H1 (cell line): ENCODE measurements around the gene RCSD1. TPM values are rescaled to one million over a fixed set of nuclear protein-coding genes. Genes with fewer than 3 reads are reported as not detected.

ENCODE experiments used
- CTCF ChIA-PET: fragments of 300-600 bp; sonication (Branson Sonifier 250); formaldehyde crosslinking; loops from one replicate; lab custom pipeline; 2021; ENCODE audit not compliant: partially characterized antibody; lab: Charles Lee
- POLR2A ChIA-PET: fragments of 300-600 bp; sonication (Branson Sonifier 250); formaldehyde crosslinking; loops from one replicate; lab custom pipeline; 2021; ENCODE audit warnings: inconsistent platforms; ENCODE audit not compliant: partially characterized antibody; lab: Charles Lee
- DNase-seq, 2 experiments: peaks; one replicate each; pipeline versions ENCODE4 v3.0.0 to v3.0.0-alpha.2; 2010 to 2022; ENCODE audit warnings: low spot score in 2 of 2, low read depth in 1 of 2, mixed read lengths in 1 of 2
- FAIRE-seq: peaks from 2 replicates; lab custom pipeline; 2011; peaks lifted over from hg19 to GRCh38; lab: Jason Lieb, UNC
- H2AFZ ChIP-seq: 2 replicates; pipeline ENCODE4 v1.8.1; 2012; ENCODE audit warnings: low read length, inconsistent platforms
- H2AK5ac ChIP-seq: 2 replicates; pipeline ENCODE4 v1.6.1; 2013; ENCODE audit warnings: low read depth, low read length
- H2BK120ac ChIP-seq: replicated peaks from 2 replicates; pipeline ENCODE3; 2013; ENCODE audit warnings: low read depth, low read length, inconsistent platforms
- H2BK12ac ChIP-seq: 2 replicates; pipeline ENCODE4 v1.6.1; 2013; ENCODE audit warnings: low read depth, low read length
- H2BK15ac ChIP-seq: 2 replicates; pipeline ENCODE4 v1.6.1; 2013; ENCODE audit warnings: low read length
- H2BK20ac ChIP-seq: 2 replicates; pipeline ENCODE4 v1.6.1; 2013; ENCODE audit warnings: low read length
- H2BK5ac ChIP-seq: 2 replicates; pipeline ENCODE4 v1.6.1; 2013; ENCODE audit warnings: low read depth, low read length
- H3K14ac ChIP-seq: 2 replicates; pipeline ENCODE4 v1.6.1; 2013; ENCODE audit warnings: inconsistent platforms; ENCODE audit not compliant: insufficient read length
- H3K18ac ChIP-seq: 2 replicates; pipeline ENCODE4 v1.6.1; 2013; ENCODE audit warnings: low read length; ENCODE audit errors: extremely low read depth
- H3K23ac ChIP-seq: 2 replicates; pipeline ENCODE4 v1.6.1; 2013; ENCODE audit warnings: inconsistent platforms; ENCODE audit not compliant: insufficient read length
- H3K23me2 ChIP-seq: 2 replicates; pipeline ENCODE4 v1.6.1; 2013; ENCODE audit warnings: low read depth, low read length
- H3K27ac ChIP-seq: 2 replicates; pipeline ENCODE4 v1.6.1; 2011; ENCODE audit warnings: low read depth, low read length, inconsistent platforms
- H3K27me3 ChIP-seq, 4 experiments: replicated peaks in 1 of 4; 1 replicate in 1 of 4; 2 replicates in 3 of 4; pipeline versions ENCODE4 v1.6.1 to v1.8.1; 2011 to 2013; ENCODE audit warnings: low read length in 3 of 4, mild to moderate bottlenecking in 3 of 4, inconsistent platforms in 2 of 4, mixed read lengths in 2 of 4, moderate library complexity in 1 of 4; ENCODE audit not compliant: control insufficient read depth in 3 of 4, insufficient read depth in 3 of 4; ENCODE audit errors: extremely low read depth in 1 of 4
- H3K36me3 ChIP-seq, 4 experiments: 2 replicates each; pipeline versions ENCODE4 v1.6.1 to v1.8.1; 2011 to 2013; ENCODE audit warnings: mild to moderate bottlenecking in 4 of 4, low read length in 3 of 4, moderate library complexity in 2 of 4, control low read depth in 1 of 4, inconsistent platforms in 1 of 4; ENCODE audit not compliant: insufficient read depth in 4 of 4, control insufficient read depth in 2 of 4
- H3K4ac ChIP-seq: replicated peaks from 2 replicates; pipeline ENCODE3; 2013; ENCODE audit warnings: low read length, low read depth, mixed read lengths, inconsistent platforms; ENCODE audit not compliant: insufficient read length
- H3K4me1 ChIP-seq, 4 experiments: replicated peaks in 1 of 4; 1 replicate in 1 of 4; 2 replicates in 3 of 4; pipeline versions ENCODE4 v1.6.1 to v1.8.1; 2011 to 2013; ENCODE audit warnings: low read length in 3 of 4, inconsistent platforms in 2 of 4, mixed read lengths in 1 of 4; ENCODE audit not compliant: insufficient read depth in 4 of 4, control insufficient read depth in 3 of 4
- H3K4me2 ChIP-seq, 2 experiments: 2 replicates each; pipeline versions ENCODE4 v1.6.1 to v1.8.1; 2011 to 2013; ENCODE audit warnings: low read depth in 2 of 2, low read length in 2 of 2, control low read depth in 1 of 2, inconsistent platforms in 1 of 2, mild to moderate bottlenecking in 1 of 2; ENCODE audit not compliant: insufficient read depth in 1 of 2
- H3K4me3 ChIP-seq, 4 experiments: fragments of 200-600, 300-600 bp in 1 of 4; sonication (generic), shearing (Covaris generic), sonication (Bioruptor Twin) in 1 of 4; 2 replicates each; pipeline versions ENCODE4 v1.5.1 to v1.8.1; 2011 to 2016; ENCODE audit warnings: low read length in 4 of 4, low read depth in 3 of 4, control low read depth in 2 of 4, inconsistent platforms in 2 of 4, mild to moderate bottlenecking in 2 of 4, mixed read lengths in 1 of 4, moderate library complexity in 1 of 4; ENCODE audit not compliant: insufficient read depth in 2 of 4; ENCODE audit errors: extremely low read depth in 1 of 4
- H3K56ac ChIP-seq: replicated peaks from 2 replicates; pipeline ENCODE3; 2013; ENCODE audit warnings: low read depth, mild to moderate bottlenecking, mixed read lengths, low read length, inconsistent platforms; ENCODE audit not compliant: insufficient read length
- H3K79me1 ChIP-seq: 2 replicates; pipeline ENCODE4 v1.6.1; 2013; ENCODE audit warnings: low read depth, low read length, control low read depth
- H3K79me2 ChIP-seq, 2 experiments: 2 replicates each; pipeline versions ENCODE4 v1.6.1 to v1.8.1; 2012 to 2013; ENCODE audit warnings: low read length in 2 of 2, mild to moderate bottlenecking in 2 of 2, inconsistent platforms in 1 of 2; ENCODE audit not compliant: insufficient read depth in 2 of 2, control insufficient read depth in 1 of 2
- H3K9ac ChIP-seq, 4 experiments: replicated peaks in 1 of 4; 1 replicate in 1 of 4; 2 replicates in 3 of 4; pipeline versions ENCODE4 v1.6.1 to v1.8.1; 2011 to 2013; ENCODE audit warnings: low read depth in 3 of 4, low read length in 3 of 4, control low read depth in 2 of 4, mild to moderate bottlenecking in 2 of 4, moderate library complexity in 2 of 4, inconsistent platforms in 1 of 4; ENCODE audit errors: extremely low read depth in 1 of 4
- H3K9me3 ChIP-seq, 2 experiments: 2 replicates each; pipeline versions ENCODE4 v1.6.1 to v1.8.1; 2012 to 2013; ENCODE audit warnings: mild to moderate bottlenecking in 2 of 2, moderate library complexity in 2 of 2, control low read depth in 1 of 2, inconsistent platforms in 1 of 2, low read depth in 1 of 2, low read length in 1 of 2, mixed read lengths in 1 of 2; ENCODE audit not compliant: insufficient read depth in 2 of 2
- H4K20me1 ChIP-seq, 2 experiments: replicated peaks in 1 of 2; 2 replicates each; pipeline versions ENCODE3 to v1.8.1; 2011 to 2013; ENCODE audit warnings: inconsistent platforms in 2 of 2, low read length in 2 of 2, mild to moderate bottlenecking in 1 of 2; ENCODE audit not compliant: insufficient read depth in 2 of 2, control insufficient read depth in 1 of 2
- H4K5ac ChIP-seq: 2 replicates; pipeline ENCODE4 v1.6.1; 2013; ENCODE audit warnings: low read length, low read depth, mixed read lengths, inconsistent platforms; ENCODE audit not compliant: insufficient read length
- H4K8ac ChIP-seq: 2 replicates; pipeline ENCODE4 v1.8.0; 2013; ENCODE audit warnings: mild to moderate bottlenecking, moderate library complexity, low read length, inconsistent platforms; ENCODE audit not compliant: insufficient read depth; ENCODE audit errors: extremely low read depth
- H4K91ac ChIP-seq: replicated peaks from 2 replicates; pipeline ENCODE3; 2013; ENCODE audit warnings: low read length, mixed read lengths, inconsistent platforms; ENCODE audit not compliant: insufficient read length
- CBX5 ChIP-seq: fragments of 300-800, 300-1000 bp; sonication (generic); IDR thresholded peaks from 2 replicates; pipeline ENCODE4 v1.7.1; 2016; ENCODE audit warnings: antibody characterized with exemption, low read length, low read depth
- FOSL1 ChIP-seq: IDR thresholded peaks from 2 replicates; pipeline ENCODE4 v1.6.1; 2011; ENCODE audit warnings: mild to moderate bottlenecking, low read depth, low read length, moderate library complexity; ENCODE audit not compliant: insufficient read depth
- KDM4A ChIP-seq: IDR thresholded peaks from one replicate; pipeline ENCODE4 v1.7.1; 2012; ENCODE audit warnings: low read depth, mild to moderate bottlenecking, moderate library complexity, low read length, inconsistent platforms; ENCODE audit not compliant: severe bottlenecking
- PHF8 ChIP-seq: fragments of 200-600 bp; sonication (generic); conservative IDR thresholded peaks from 2 replicates; pipeline ENCODE4 v1.7.1; 2012; ENCODE audit warnings: low read depth, mild to moderate bottlenecking, inconsistent platforms, low read length, moderate library complexity
- POLR2A ChIP-seq, 2 experiments: IDR thresholded peaks; 1 replicate in 1 of 2; 2 replicates in 1 of 2; pipeline ENCODE4 v1.6.1; 2011; ENCODE audit warnings: low read depth in 2 of 2, low read length in 2 of 2, mild to moderate bottlenecking in 2 of 2; ENCODE audit errors: control extremely low read depth in 1 of 2
- RFX5 ChIP-seq: IDR thresholded peaks from 2 replicates; pipeline ENCODE4 v1.6.1; 2011; ENCODE audit warnings: low read depth, low read length, improper control_type of control experiment, borderline replicate concordance
- WGBS, 2 experiments: shearing (Covaris generic) in 1 of 2; methylation state at CpG; one replicate each; pipeline versions ENCODE4 v1.1.6 to v1.1.7; 2013 to 2015; ENCODE audit warnings: low lambda C conversion rate in 2 of 2, mixed read lengths in 2 of 2, inconsistent platforms in 1 of 2, low coverage in 1 of 2, missing lambda C conversion rate in 1 of 2; ENCODE audit not compliant: insufficient replicate concordance in 2 of 2, insufficient coverage in 1 of 2, insufficient read length in 1 of 2; ENCODE audit errors: extremely low coverage in 1 of 2, missing lambda C conversion rate in 1 of 2; 5-methylcytosine and 5-hydroxymethylcytosine counted together
- polyA plus RNA-seq, 7 experiments: library from polyadenylated mRNA; depleted of rRNA in 3 of 7; stranded (reverse) in 5 of 7; unstranded in 2 of 7; fragments of >200 nt in 5 of 7; fragments of 200-250 nt in 2 of 7; gene quantifications; 1 replicate in 5 of 7; 2 replicates in 1 of 7; 4 replicates in 1 of 7; pipeline versions ENCODE4 v1.2.1 to v1.2.3, GENCODE V29; 2011 to 2013; ENCODE audit warnings: missing spikeins in 2 of 7, mixed read lengths in 2 of 7
- total RNA-seq: library from RNA; stranded (reverse); fragmentation: NEBNext Ultra II Directional; extraction: Animal tissue kit (Norgen Biotek cat#: 25700); gene quantifications from 2 replicates; pipeline ENCODE4 v1.2.1, GENCODE V29; 2021
- TF ChIP-seq, protein P1 (sequence below): IDR thresholded peaks from 2 replicates; pipeline ENCODE4 v1.6.1; 2012; ENCODE audit warnings: low read length, inconsistent platforms

The RCSD1 gene
- total and polyA plus RNA-seq, 2 of the 8 experiments (the other 6 are each of a cell fraction or from before 2014, with no cell fraction given), result 0.47 to 0.69 TPM

DNA sequence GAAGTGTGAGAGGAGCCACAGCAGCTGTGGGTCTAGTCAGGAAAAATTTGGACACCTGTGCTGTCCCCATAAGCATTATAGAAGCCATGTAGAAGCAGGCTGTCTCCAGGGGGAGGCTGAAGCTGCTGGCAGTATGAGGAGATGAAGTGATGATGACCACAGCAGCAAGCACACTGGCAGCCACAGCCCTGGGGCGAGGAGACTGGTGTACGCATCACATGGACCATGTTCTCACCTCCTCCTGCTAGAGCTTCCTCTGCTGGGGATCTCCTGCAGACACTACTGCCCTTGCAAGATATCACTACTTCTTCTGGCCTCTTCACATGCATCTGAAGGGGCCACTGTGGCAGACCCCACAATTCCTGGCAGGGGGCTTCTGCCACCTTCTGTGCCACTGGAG, 42.7 kb upstream of the RCSD1 start:
- H4K8ac ChIP-seq, result no peak overlapping the region
- H2BK12ac ChIP-seq, result no peak overlapping the region
- POLR2A ChIA-PET, result interaction anchor here (0.9 kb wide), 1 partner anchor 11 kb away, joined by 5 read pairs; no protein-coding TSS in a partner anchor
- DNase-seq, result no peak
- H4K20me1 ChIP-seq, result no peaks in the 10 kb centered on the region
- H3K27ac ChIP-seq, result no peak overlapping the region
- H3K79me2 ChIP-seq, result no peaks in the 10 kb centered on the region
- 84% methylated on average over 2 of the region's 2 CpGs; no CpG with 5 or more reads in 1 of the 2 experiments for WGBS, 2 experiments
- no peaks in the 10 kb centered on the region for H3K9me3 ChIP-seq
- H3K4ac ChIP-seq, result no peak overlapping the region
- no peak overlapping the region for H4K5ac ChIP-seq
- no peaks in the 10 kb centered on the region for H3K27me3 ChIP-seq
- H2BK120ac ChIP-seq, result no peak overlapping the region
- no peak overlapping the region for H3K56ac ChIP-seq
- no peak overlapping the region for H3K14ac ChIP-seq
- no peaks in the 10 kb centered on the region for H3K79me1 ChIP-seq
- no peak overlapping the region for H2BK5ac ChIP-seq
- H3K23ac ChIP-seq, result no peak overlapping the region
- no peak for FAIRE-seq
- CTCF ChIA-PET, result interaction anchor here (0.9 to 1.1 kb wide), 2 partner anchors 8 to 613 kb away, joined by 3 read pairs; no protein-coding TSS in a partner anchor
- H2BK15ac ChIP-seq, result no peak overlapping the region
- H3K4me2 ChIP-seq, result no peak overlapping the region
- H2AK5ac ChIP-seq, result no peak overlapping the region
- no peaks in the 10 kb centered on the region for H3K23me2 ChIP-seq
- H4K91ac ChIP-seq, result no peak overlapping the region
- no peaks in the 10 kb centered on the region for H3K4me1 ChIP-seq
- H3K36me3 ChIP-seq, result no peaks in the 10 kb centered on the region
- H2AFZ ChIP-seq, result no peak overlapping the region
- no peak overlapping the region for H3K9ac ChIP-seq
- TF ChIP-seq RFX5 (no peak), KDM4A (no peak), PHF8 (no peak), CBX5 (no peak), POLR2A (IDR thresholded peaks at IDR 0.05; ENCODE audit: control extremely low read depth in 1 of 2, low read depth in 2 of 2, low read length in 2 of 2) (no peak), FOSL1 (no peak)
- TF ChIP-seq, protein P1, sequence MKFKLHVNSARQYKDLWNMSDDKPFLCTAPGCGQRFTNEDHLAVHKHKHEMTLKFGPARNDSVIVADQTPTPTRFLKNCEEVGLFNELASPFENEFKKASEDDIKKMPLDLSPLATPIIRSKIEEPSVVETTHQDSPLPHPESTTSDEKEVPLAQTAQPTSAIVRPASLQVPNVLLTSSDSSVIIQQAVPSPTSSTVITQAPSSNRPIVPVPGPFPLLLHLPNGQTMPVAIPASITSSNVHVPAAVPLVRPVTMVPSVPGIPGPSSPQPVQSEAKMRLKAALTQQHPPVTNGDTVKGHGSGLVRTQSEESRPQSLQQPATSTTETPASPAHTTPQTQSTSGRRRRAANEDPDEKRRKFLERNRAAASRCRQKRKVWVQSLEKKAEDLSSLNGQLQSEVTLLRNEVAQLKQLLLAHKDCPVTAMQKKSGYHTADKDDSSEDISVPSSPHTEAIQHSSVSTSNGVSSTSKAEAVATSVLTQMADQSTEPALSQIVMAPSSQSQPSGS, result no peak
- H3K4me3 ChIP-seq, result no peak overlapping the region
- H3K18ac ChIP-seq, result no peak overlapping the region
- H2BK20ac ChIP-seq, result no peak overlapping the region
